ENCODE data around the gene BIRC2.

DNA sequence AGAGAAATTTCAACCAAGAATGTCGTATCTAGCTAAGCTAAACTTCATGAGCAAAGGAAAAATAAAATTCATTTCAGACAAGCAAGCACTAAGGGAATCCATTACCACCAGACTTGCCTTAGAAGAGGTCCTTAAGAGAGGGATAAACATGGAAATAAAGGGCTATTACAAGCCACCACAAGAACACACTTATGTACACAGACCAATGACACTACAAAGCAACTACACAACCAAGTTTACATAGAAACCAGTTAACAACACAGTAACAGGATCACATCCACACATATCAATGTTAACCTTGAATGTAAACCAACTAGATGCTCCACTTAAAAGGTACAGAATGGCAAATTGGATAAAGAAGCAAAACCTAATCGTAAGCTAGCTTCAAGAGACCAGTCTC lies 67.5 kb downstream of the BIRC2 start:
- TF ChIP-seq EZH2 (IDR thresholded peaks at IDR 0.05; ENCODE audit: insufficient read depth, poor library complexity, severe bottlenecking), result no peak
- TF ChIP-seq EZH2phosphoT487 (IDR thresholded peaks at IDR 0.05; ENCODE audit: insufficient read depth, low read depth), result no peak
